Measurements from ENCODE around the gene KISS1.

DNA sequence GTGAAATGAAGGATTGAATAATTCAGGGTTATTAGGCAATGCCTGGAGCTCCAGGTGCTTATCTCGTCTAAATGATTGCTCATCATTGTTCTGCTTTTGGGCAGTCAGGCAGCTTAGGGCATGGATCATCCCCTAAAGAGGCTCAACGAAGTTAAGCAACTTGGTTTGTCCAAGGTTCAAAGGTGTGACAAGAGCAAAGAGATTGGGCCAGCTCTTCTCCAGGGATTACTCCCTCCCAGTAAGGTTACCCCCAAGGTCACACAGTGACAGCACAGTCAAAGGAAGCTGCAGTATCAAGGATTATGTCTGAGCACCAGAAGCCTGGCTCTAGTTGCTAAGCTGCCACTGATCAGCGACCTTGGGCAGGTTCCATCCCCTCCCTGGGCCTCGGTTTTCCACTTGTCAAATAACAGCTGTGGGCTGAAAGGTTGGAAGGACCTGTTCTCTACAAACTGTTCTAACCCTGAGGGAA, 51.2 kb downstream of the KISS1 start:
- TF ChIP-seq CTCF (optimal IDR thresholded peaks at IDR 0.05 in 1 of 3, IDR thresholded peaks at IDR 0.05 in 1 of 3, conservative IDR thresholded peaks at IDR 0.05 in 1 of 3; ENCODE audit: extremely low read depth in 1 of 3, insufficient read depth in 2 of 3, low read length in 3 of 3) (no peak), EZH2 (IDR thresholded peaks at IDR 0.05; ENCODE audit: low read length) (no peak)
